ENCODE results near the gene TM7SF3. TPM values are rescaled to one million over a fixed set of nuclear protein-coding genes. Genes with fewer than 3 reads are reported as not detected.

The TM7SF3 gene
- total RNA-seq, 4 donors from 2014 or later = 78.6 to 124 (median 119) TPM

- WGBS, 2 donors = 95 to 96% methylated on average over 21 of the region's 21 CpGs
- DNase-seq (ENCODE audit: low spot score in 2 of 2) = no peak
Measured at GRCh38 chr12:27034607-27035293, 20.6 kb upstream of the TM7SF3 start.

GRCh38 chr12:27032679-27033078 lies 18.5 kb upstream of the TM7SF3 start:
- DNase-seq (ENCODE audit: low spot score in 2 of 2) = no peak
- Histone ChIP-seq H3K36me3 (peaks cover 0 to 88% (median 0%) of the 10 kb centered on the region in 3 donors), H3K27me3 (no peaks in the 10 kb centered on the region), H3K9me3 (no peaks in the 10 kb centered on the region), H3K4me3 (no peak overlapping the region), H3K4me1 (no peaks in the 10 kb centered on the region), H3K27ac (no peak overlapping the region)
- 87 to 92% methylated on average over 3 of the region's 3 CpGs for WGBS, 2 donors
- TF ChIP-seq CTCF (IDR thresholded peaks at IDR 0.05) (no peak), POLR2A (IDR thresholded peaks at IDR 0.05) (no peak), EP300 (IDR thresholded peaks at IDR 0.05) (no peak)

More at GRCh38 chr12:27034607-27035293, 20.6 kb upstream of the TM7SF3 start:
- Histone ChIP-seq H3K27me3 (no peaks in the 10 kb centered on the region), H3K4me1 (no peaks in the 10 kb centered on the region), H3K9me3 (peaks cover 0 to 7% (median 0%) of the 10 kb centered on the region in 4 donors), H3K36me3 (peaks cover 0 to 88% (median 0%) of the 10 kb centered on the region in 3 donors), H3K4me3 (no peak overlapping the region), H3K27ac (no peak overlapping the region)
- no peak for TF ChIP-seq POLR2A (IDR thresholded peaks at IDR 0.05)
- TF ChIP-seq EP300 (IDR thresholded peaks at IDR 0.05) = no peak
- no peak for TF ChIP-seq CTCF (IDR thresholded peaks at IDR 0.05)

GRCh38 chr12:27031531-27031930 lies 17.3 kb upstream of the TM7SF3 start:
- Histone ChIP-seq H3K27me3 (no peaks in the 10 kb centered on the region), H3K36me3 (peaks cover 0 to 94% (median 0%) of the 10 kb centered on the region in 3 donors), H3K4me3 (no peak overlapping the region), H3K9me3 (no peaks in the 10 kb centered on the region), H3K4me1 (no peaks in the 10 kb centered on the region), H3K27ac (no peak overlapping the region)
- DNase-seq (ENCODE audit: low spot score in 2 of 2) = no peak
- 79 to 83% methylated on average over 3 of the region's 3 CpGs for WGBS, 2 donors
- TF ChIP-seq EP300 (IDR thresholded peaks at IDR 0.05) (no peak), CTCF (IDR thresholded peaks at IDR 0.05) (no peak), POLR2A (IDR thresholded peaks at IDR 0.05) (no peak)

GRCh38 chr12:27026257-27026656 lies 12.1 kb upstream of the TM7SF3 start:
- peaks cover 0 to 25% (median 17%) of the 10 kb centered on the region in 4 donors for H3K4me1 ChIP-seq
- H3K9me3 ChIP-seq = no peaks in the 10 kb centered on the region
- TF ChIP-seq CTCF (IDR thresholded peaks at IDR 0.05) (no peak), EP300 (IDR thresholded peaks at IDR 0.05) (no peak), POLR2A (IDR thresholded peaks at IDR 0.05) (no peak)
- peaks cover 0 to 45% (median 0%) of the 10 kb centered on the region in 3 donors for H3K36me3 ChIP-seq
- no peak overlapping the region for H3K4me3 ChIP-seq
- no peaks in the 10 kb centered on the region for H3K27me3 ChIP-seq
- H3K27ac ChIP-seq = no peak overlapping the region
- no peak for DNase-seq (ENCODE audit: low spot score in 2 of 2)

- H3K4me1 ChIP-seq = peaks cover 0 to 25% (median 17%) of the 10 kb centered on the region in 4 donors
- no peak for DNase-seq (ENCODE audit: low spot score in 2 of 2)
- H3K4me3 ChIP-seq = no peak overlapping the region
- no peaks in the 10 kb centered on the region for H3K9me3 ChIP-seq
- no peaks in the 10 kb centered on the region for H3K27me3 ChIP-seq
- no peak for TF ChIP-seq CTCF (IDR thresholded peaks at IDR 0.05)
- no peak for TF ChIP-seq POLR2A (IDR thresholded peaks at IDR 0.05)
- no peak for TF ChIP-seq EP300 (IDR thresholded peaks at IDR 0.05)
- H3K36me3 ChIP-seq = peaks cover 0 to 35% (median 0%) of the 10 kb centered on the region in 3 donors
- 78% methylated on average over 1 of the region's 1 CpG for WGBS, 2 donors
- H3K27ac ChIP-seq = no peak overlapping the region
Measured at GRCh38 chr12:27025116-27025515, 10.9 kb upstream of the TM7SF3 start.

Data from tibial nerve (tissue), 4 donors.